Measurements from ENCODE around the gene CRADD. TPM values are rescaled to one million over a fixed set of nuclear protein-coding genes. Genes with fewer than 3 reads are reported as not detected.

CRADD gene
- total RNA-seq, 4 donors from 2014 or later: 19.4 to 28.7 (median 22.6) TPM

DNA sequence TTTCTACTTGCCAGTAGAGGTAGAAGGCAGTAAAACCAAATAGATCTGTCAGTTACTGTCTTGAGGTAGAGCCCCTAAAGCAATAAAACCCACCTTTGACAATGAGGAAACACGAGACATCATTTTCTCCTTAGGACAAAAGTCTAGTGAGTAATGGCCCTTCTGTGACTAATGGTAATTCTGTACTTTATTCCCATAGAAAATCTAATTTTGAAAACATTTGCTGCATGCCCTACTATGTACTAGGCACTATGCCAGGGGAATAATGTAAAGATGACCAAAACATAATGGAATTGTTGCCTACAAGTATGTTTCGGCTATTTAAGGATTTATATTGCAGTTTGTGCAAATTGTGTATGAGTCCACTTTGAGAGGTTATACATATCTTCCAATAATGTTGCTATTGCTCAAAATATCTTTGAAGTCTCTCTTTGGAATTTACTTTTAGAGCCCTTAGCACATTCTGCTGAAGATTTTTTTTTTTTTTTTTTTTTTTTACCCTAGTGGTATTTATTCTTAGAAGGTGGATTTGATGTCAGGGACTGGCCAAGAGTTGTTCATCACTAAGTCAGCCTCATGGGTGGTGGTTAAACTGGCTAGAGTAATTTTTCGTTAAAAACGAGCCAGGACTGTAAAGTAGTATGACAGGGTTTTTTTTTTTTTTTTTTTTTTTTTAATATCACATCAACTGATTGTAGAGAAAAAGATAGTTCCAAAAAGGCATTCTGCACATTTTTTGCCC is 109.7 kb downstream of the CRADD start:
- H3K9me3 ChIP-seq: no peaks in the 10 kb centered on the region
- intact Hi-C loops (cut with DNase I; ENCODE audit: low total_unique reads) (no loop called here), in situ Hi-C loops (cut with MboI; ENCODE audit: low sequenced_read_pairs in 4 of 4) (no loop called here)
- no peak for DNase-seq
- H3K27me3 ChIP-seq: no peaks in the 10 kb centered on the region
- TF ChIP-seq, protein P1, sequence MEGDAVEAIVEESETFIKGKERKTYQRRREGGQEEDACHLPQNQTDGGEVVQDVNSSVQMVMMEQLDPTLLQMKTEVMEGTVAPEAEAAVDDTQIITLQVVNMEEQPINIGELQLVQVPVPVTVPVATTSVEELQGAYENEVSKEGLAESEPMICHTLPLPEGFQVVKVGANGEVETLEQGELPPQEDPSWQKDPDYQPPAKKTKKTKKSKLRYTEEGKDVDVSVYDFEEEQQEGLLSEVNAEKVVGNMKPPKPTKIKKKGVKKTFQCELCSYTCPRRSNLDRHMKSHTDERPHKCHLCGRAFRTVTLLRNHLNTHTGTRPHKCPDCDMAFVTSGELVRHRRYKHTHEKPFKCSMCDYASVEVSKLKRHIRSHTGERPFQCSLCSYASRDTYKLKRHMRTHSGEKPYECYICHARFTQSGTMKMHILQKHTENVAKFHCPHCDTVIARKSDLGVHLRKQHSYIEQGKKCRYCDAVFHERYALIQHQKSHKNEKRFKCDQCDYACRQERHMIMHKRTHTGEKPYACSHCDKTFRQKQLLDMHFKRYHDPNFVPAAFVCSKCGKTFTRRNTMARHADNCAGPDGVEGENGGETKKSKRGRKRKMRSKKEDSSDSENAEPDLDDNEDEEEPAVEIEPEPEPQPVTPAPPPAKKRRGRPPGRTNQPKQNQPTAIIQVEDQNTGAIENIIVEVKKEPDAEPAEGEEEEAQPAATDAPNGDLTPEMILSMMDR (IDR thresholded peaks at IDR 0.05 in 4 of 5, conservative IDR thresholded peaks at IDR 0.05 in 1 of 5): no peak
- no peak for TF ChIP-seq POLR2A (IDR thresholded peaks at IDR 0.05)
- no peak for ATAC-seq
- no peaks in the 10 kb centered on the region for H3K36me3 ChIP-seq
- no peak overlapping the region for H3K4me3 ChIP-seq
- peak overlapping the region; percentile 82 to 93 (median 87) for H3K27ac ChIP-seq
- H3K4me1 ChIP-seq: peaks cover 38 to 45% of the 10 kb centered on the region in 2 donors

DNA sequence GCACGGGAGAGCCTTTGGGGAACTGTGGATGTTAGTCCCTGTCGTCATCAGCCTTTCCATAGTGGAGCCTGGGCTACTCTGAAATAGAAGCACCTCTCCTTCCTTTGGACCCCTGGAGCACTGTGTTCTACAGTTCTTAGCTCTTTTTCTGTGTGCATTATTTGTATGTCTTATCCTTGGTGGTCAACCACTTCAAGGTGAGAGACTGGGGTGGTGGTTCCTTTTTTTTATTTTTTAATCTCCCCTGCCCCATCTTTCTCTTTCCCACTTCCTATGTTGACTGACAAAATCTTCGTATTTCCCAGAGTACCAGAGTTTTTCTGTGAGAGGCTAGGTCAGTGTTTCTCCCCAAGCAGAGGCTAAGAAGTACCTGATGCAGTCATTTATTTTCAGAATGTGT is 111.7 kb downstream of the CRADD start:
- Histone ChIP-seq H3K4me1 (peaks cover 27 to 40% of the 10 kb centered on the region in 2 donors), H3K9me3 (no peaks in the 10 kb centered on the region), H3K4me3 (no peak overlapping the region), H3K36me3 (no peaks in the 10 kb centered on the region), H3K27ac (no peak overlapping the region), H3K27me3 (no peaks in the 10 kb centered on the region)
- TF ChIP-seq POLR2A (IDR thresholded peaks at IDR 0.05): no peak
- TF ChIP-seq, protein P1 (IDR thresholded peaks at IDR 0.05 in 4 of 5, conservative IDR thresholded peaks at IDR 0.05 in 1 of 5): no peak
- ATAC-seq: no peak
- intact Hi-C loops (cut with DNase I; ENCODE audit: low total_unique reads): no loop called here
- in situ Hi-C loops (cut with MboI; ENCODE audit: low sequenced_read_pairs in 4 of 4): no loop called here
- no peak for DNase-seq

DNA sequence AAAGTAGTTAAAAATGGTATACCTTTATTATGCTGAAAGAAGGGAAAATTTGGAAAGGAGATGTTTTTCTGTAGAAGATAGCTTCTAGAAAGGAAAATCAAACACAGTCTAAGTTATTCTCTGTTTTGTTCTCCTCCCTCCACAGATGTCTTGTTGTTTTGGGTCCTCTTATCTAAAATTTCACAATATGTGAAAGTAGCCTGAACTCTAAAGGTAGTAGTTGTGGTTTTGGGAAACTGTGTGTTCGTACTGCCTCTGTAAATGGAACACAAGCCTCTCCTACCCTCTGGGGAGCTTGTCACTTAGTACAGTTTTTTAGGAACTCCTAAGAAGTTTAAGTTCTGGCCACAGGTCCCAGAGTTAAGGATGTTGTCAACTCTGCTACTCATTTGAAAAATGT is 112.6 kb downstream of the CRADD start:
- H3K36me3 ChIP-seq: no peaks in the 10 kb centered on the region
- peaks cover 21 to 34% of the 10 kb centered on the region in 2 donors for H3K4me1 ChIP-seq
- intact Hi-C loops (cut with DNase I; ENCODE audit: low total_unique reads) (no loop called here), in situ Hi-C loops (cut with MboI; ENCODE audit: low sequenced_read_pairs in 4 of 4) (no loop called here)
- no peak for ATAC-seq
- H3K27me3 ChIP-seq: no peaks in the 10 kb centered on the region
- TF ChIP-seq, protein P1 (IDR thresholded peaks at IDR 0.05 in 4 of 5, conservative IDR thresholded peaks at IDR 0.05 in 1 of 5): no peak
- TF ChIP-seq POLR2A (IDR thresholded peaks at IDR 0.05): no peak
- DNase-seq: no peak
- no peak overlapping the region for H3K4me3 ChIP-seq
- no peaks in the 10 kb centered on the region for H3K9me3 ChIP-seq
- no peak overlapping the region for H3K27ac ChIP-seq

DNA sequence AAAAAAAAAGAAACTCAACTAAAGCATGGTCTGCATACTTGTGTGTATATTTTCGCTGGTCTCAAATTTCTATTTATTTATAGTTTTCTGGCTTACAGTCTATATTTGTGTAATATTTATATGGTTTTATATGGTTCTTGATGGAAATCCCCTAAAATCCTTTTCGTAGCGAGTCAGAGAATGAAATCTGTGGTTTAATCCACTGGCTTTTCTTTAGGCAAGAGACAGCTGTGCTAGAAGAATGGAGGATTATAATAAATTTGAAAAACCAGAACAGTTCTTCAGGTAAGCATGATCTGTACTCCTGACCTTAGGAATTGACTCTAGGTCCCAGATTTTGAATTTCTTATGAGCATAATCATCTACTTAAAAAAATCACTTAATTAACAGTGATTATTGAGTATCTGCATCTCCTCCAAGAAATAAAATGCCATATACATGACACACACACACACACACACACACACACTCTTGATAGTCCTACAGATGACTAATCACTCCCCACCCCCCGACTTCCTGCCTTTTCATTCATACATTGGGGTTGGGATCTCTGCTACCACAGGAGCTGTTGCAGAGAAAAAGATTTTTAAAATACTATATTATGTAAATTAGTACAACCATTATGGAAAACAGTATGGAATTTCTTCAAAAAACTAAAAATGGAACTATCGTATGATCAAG is 113.4 kb downstream of the CRADD start:
- TF ChIP-seq POLR2A (IDR thresholded peaks at IDR 0.05): no peak
- TF ChIP-seq, protein P1 (IDR thresholded peaks at IDR 0.05 in 4 of 5, conservative IDR thresholded peaks at IDR 0.05 in 1 of 5): no peak
- in situ Hi-C loops (cut with MboI; ENCODE audit: low sequenced_read_pairs in 4 of 4): no loop called here

More for the DNA sequence above, 113.4 kb downstream of the CRADD start:
- Histone ChIP-seq H3K9me3 (no peaks in the 10 kb centered on the region), H3K27me3 (no peaks in the 10 kb centered on the region), H3K4me1 (peaks cover 17 to 29% of the 10 kb centered on the region in 2 donors), H3K4me3 (no peak overlapping the region), H3K36me3 (no peaks in the 10 kb centered on the region), H3K27ac (no peak overlapping the region)
- DNase-seq: no peak
- intact Hi-C loops (cut with DNase I; ENCODE audit: low total_unique reads): no loop called here
- ATAC-seq: no peak

Data from gastrocnemius medialis (tissue), 4 donors.